ENCODE measurements around the gene UBR1. TPM values are rescaled to one million over a fixed set of nuclear protein-coding genes. Genes with fewer than 3 reads are reported as not detected.

UBR1 gene
- total RNA-seq, 1 donor from 2014 or later: 22.3 TPM

DNA sequence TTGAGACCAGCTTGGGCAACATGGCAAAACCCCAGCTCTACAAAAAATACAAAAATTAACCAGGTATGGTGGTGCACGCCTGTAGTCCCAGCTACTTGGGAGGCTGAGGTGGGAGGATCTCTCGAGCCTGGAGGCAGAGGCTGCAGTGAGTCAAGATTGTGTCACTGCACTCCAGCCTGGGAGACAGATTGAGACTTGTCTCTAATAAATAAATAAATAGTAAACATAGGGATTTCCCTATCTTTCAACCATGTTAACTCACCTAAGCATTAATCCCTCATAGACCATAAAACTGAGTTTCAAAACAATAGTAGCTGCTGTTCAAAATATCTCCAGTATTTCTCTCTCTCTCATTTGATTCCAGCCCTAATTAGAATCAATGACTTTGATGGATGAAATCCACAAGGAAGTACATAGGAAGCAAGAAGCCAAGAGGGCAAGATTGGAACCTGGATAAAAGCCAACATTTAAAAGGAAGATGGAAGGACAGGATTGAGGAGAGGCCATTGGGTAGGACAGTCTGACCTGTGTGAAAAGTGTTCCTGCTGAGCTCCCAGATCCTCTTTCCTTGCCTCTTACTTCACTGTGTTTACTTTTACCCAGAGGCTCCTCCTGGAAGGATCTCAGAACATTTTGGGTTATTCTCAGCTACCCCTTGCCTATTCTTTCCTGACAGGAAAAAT lies 172.9 kb downstream of the UBR1 start:
- TF ChIP-seq, protein P1, sequence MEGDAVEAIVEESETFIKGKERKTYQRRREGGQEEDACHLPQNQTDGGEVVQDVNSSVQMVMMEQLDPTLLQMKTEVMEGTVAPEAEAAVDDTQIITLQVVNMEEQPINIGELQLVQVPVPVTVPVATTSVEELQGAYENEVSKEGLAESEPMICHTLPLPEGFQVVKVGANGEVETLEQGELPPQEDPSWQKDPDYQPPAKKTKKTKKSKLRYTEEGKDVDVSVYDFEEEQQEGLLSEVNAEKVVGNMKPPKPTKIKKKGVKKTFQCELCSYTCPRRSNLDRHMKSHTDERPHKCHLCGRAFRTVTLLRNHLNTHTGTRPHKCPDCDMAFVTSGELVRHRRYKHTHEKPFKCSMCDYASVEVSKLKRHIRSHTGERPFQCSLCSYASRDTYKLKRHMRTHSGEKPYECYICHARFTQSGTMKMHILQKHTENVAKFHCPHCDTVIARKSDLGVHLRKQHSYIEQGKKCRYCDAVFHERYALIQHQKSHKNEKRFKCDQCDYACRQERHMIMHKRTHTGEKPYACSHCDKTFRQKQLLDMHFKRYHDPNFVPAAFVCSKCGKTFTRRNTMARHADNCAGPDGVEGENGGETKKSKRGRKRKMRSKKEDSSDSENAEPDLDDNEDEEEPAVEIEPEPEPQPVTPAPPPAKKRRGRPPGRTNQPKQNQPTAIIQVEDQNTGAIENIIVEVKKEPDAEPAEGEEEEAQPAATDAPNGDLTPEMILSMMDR (IDR thresholded peaks at IDR 0.05): no peak
- Mint-ChIP-seq H3K27me3 (ENCODE audit: low read depth) (no peaks in the 10 kb centered on the region), H3K27ac (ENCODE audit: unreplicated experiment) (peak overlapping the region; percentile 49), H3K4me3 (ENCODE audit: unreplicated experiment) (no peak overlapping the region), H3K36me3 (ENCODE audit: low read depth) (no peaks in the 10 kb centered on the region), H3K4me1 (ENCODE audit: low read depth) (peaks cover 45% of the 10 kb centered on the region), H3K9me3 (ENCODE audit: low read depth) (no peaks in the 10 kb centered on the region)
- no peak for DNase-seq (ENCODE audit: low spot score)

DNA sequence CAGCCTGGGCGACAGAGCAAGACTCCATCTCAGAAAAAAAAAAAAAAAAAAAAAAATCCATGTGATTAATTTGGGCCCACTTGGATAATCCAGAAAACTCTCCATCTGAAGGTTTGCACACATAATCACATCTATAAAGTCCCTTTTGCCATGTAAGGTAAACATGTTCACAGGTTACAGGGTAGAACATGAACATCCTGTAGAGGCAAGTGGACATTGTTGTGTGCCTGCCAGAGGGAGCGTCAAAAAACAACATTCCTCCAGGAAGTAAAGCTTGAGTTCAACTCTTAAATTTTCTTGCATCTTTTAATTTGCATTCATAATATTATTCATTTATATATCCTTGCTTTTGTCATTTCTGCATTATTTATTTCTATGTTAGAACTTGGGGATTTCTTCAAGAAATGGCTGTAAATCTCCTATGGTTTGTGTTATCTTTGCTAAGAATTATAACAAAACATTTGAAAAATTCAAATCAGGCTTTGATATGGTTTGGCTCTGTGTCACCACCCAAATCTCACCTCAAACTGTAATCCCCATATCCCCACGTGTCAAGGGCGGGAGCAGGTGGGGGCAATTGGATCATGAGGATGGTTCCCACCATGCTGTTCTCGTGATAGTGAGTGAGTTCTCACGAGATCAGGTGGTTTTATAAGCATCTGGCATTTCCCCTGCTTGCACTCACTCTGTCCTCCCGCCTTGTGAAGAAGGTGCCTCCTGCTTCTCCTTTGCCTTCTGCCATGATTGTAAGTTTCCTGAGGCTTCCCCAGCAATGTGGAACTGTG lies 173.9 kb downstream of the UBR1 start:
- no peaks in the 10 kb centered on the region for H3K36me3 Mint-ChIP-seq (ENCODE audit: low read depth)
- H3K27me3 Mint-ChIP-seq (ENCODE audit: low read depth): no peaks in the 10 kb centered on the region
- H3K9me3 Mint-ChIP-seq (ENCODE audit: low read depth): no peaks in the 10 kb centered on the region
- DNase-seq (ENCODE audit: low spot score): no peak
- H3K4me3 Mint-ChIP-seq (ENCODE audit: unreplicated experiment): no peak overlapping the region
- H3K4me1 Mint-ChIP-seq (ENCODE audit: low read depth): peaks cover 47% of the 10 kb centered on the region
- H3K27ac Mint-ChIP-seq (ENCODE audit: unreplicated experiment): no peak overlapping the region
- TF ChIP-seq, protein P1 (IDR thresholded peaks at IDR 0.05): no peak

DNA sequence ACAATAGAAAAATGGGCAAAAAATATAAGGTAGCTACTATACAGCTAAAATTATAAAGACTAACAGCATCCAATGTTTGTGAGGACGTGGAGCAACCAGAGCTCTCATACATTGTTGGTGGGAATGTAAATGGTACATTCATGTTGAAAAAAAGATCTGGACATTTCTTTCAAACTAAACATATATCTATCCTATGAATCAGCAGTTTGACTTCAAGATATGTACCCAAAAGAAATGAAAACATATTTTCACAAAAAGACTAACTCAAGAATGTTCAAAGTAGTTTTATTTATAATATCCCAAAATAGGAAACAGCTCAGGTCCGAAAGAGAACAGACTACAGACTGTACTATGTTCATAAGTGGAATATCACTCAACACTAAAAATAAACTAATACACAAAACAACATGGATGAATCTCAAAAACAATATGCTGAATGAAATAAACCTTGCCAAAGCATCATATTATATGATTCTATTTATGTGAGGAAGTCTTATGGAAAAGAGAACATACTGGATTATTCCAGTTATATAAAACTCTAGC lies 176.5 kb downstream of the UBR1 start:
- TF ChIP-seq, protein P1 (IDR thresholded peaks at IDR 0.05): no peak
- DNase-seq (ENCODE audit: low spot score): no peak
- Mint-ChIP-seq H3K27me3 (ENCODE audit: low read depth) (no peaks in the 10 kb centered on the region), H3K36me3 (ENCODE audit: low read depth) (no peaks in the 10 kb centered on the region), H3K9me3 (ENCODE audit: low read depth) (no peaks in the 10 kb centered on the region), H3K27ac (ENCODE audit: unreplicated experiment) (peak overlapping the region; percentile 78), H3K4me3 (ENCODE audit: unreplicated experiment) (peak overlapping the region; percentile 17), H3K4me1 (ENCODE audit: low read depth) (peaks cover 44% of the 10 kb centered on the region)

DNA sequence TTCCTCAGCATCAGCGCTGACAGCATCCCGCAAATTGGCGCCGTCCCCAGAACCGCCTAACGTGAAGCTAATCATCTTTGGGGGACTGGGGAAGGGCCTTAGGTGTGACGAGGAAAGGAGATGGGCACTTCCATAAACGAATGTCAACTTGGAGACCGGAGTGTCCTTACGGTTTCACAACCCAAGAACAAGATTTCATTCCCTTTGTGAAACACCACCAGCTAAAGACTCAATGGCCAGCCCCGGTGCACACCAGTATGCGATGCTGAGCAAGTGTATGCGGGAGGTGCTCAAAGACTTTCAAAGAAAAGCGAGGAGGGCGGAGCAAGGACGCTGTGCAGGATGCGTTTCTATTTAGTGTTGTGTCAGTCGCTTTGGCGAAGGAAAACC lies 184.5 kb downstream of the UBR1 start:
- Mint-ChIP-seq H3K4me1 (ENCODE audit: low read depth) (peaks cover 32% of the 10 kb centered on the region), H3K4me3 (ENCODE audit: unreplicated experiment) (peak overlapping the region; percentile 91), H3K36me3 (ENCODE audit: low read depth) (no peaks in the 10 kb centered on the region), H3K27me3 (ENCODE audit: low read depth) (no peaks in the 10 kb centered on the region), H3K27ac (ENCODE audit: unreplicated experiment) (peak overlapping the region; percentile 85), H3K9me3 (ENCODE audit: low read depth) (no peaks in the 10 kb centered on the region)
- TF ChIP-seq, protein P1 (IDR thresholded peaks at IDR 0.05): no peak
- DNase-seq (ENCODE audit: low spot score): no peak

DNA sequence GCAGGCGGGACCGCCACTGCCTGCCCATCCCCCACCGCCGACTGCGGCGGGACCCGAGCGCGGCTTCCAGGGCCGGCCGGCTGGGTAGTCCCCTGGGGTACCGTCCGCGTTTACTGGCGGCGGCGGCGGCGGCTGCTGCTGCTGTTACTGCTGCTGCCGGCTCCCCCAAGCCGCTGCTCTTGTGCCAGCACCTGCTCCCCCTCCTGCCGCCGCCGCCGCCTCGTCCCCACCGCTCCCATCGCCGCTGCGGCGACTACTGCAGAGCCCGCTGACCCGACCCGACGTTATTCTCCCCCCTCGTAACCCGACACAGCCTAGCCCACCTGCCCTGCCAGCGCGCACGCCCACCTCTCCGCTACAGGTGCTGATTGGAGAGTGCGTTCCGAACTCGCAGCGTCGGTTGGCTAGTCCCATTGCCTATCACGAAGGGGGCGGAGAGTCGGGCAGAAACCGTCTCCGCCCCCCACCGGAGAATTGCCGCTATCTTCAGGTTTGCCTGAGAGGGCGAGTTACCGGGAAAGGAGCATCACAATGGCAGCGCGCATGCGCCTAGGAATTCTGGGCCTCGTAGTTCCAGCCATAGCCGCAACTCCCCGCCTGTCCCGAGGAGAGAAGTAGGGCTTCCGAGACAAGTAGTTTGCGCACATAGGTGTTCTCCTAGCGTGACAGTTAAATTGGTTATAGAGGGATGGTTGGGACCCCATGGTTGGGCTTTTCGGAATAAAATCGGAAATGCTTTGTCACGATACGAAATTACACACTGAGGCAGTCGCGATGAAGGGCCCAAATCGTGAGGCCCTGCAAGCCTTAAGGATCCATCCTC lies 185.1 kb downstream of the UBR1 start, which contains the start of gene TTBK2:
Gene TTBK2, minus strand, starts transcription at position 260 of the 823 bp plus-strand sequence. CDS start 42,161 bp downstream, outside the sequence.
- TF ChIP-seq, protein P1 (IDR thresholded peaks at IDR 0.05): no peak
- peak; percentile 97 for DNase-seq (ENCODE audit: low spot score)
- Mint-ChIP-seq H3K27me3 (ENCODE audit: low read depth) (no peaks in the 10 kb centered on the region), H3K9me3 (ENCODE audit: low read depth) (no peaks in the 10 kb centered on the region), H3K4me1 (ENCODE audit: low read depth) (peaks cover 32% of the 10 kb centered on the region), H3K4me3 (ENCODE audit: unreplicated experiment) (peak within 1 kb of the TSS; percentile 91), H3K36me3 (ENCODE audit: low read depth) (no peaks in the 10 kb centered on the region), H3K27ac (ENCODE audit: unreplicated experiment) (peak within 1 kb of the TSS; percentile 94)
